H4 (cell line): ENCODE results near the gene SPAG9. TPM values are rescaled to one million over a fixed set of nuclear protein-coding genes. Genes with fewer than 3 reads are reported as not detected.

Experiments
- DNase-seq: peaks from one replicate; pipeline ENCODE4 v3.0.0-alpha.2; 2015; ENCODE audit warnings: low spot score
- total RNA-seq: library from RNA; depleted of rRNA; stranded (reverse); fragments of >200 nt; shearing (Covaris generic); gene quantifications from 2 replicates; pipeline ENCODE4 v1.2.3, GENCODE V29; 2014; rRNA removed

Gene SPAG9
- total RNA-seq: 35.1 and 39.8 TPM in 2 replicates

GRCh38 chr17:51120739-51121619 lies at the start of gene SPAG9:
SPAG9 (minus strand) TSS chr17:51120868; CDS start chr17:51120656, 212 bp downstream.
- peak; percentile 94 for DNase-seq

DNA sequence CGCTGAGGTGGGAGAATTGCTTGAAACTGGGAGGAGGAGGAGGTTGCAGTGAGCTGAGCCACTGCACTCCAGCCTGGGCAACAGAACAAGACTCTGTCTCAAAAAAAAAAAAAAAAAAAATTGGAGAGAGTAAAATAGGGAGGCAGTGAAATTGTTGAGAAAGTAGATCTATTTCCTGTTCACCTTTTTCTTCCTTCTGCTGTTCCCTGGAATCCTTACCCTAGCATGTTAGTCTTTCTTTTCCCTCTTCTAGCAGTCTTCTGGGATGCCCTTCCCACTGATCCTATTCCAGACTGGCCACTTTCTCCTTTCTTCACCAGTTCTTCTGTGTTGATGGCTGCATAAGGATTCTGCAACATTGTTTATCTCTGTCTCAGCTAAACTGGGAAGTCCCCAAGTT lies 48.7 kb upstream of the SPAG9 start:
- DNase-seq: no peak

GRCh38 chr17:51166987-51167931 lies 46.6 kb upstream of the SPAG9 start:
- peak; percentile 33 for DNase-seq

DNA sequence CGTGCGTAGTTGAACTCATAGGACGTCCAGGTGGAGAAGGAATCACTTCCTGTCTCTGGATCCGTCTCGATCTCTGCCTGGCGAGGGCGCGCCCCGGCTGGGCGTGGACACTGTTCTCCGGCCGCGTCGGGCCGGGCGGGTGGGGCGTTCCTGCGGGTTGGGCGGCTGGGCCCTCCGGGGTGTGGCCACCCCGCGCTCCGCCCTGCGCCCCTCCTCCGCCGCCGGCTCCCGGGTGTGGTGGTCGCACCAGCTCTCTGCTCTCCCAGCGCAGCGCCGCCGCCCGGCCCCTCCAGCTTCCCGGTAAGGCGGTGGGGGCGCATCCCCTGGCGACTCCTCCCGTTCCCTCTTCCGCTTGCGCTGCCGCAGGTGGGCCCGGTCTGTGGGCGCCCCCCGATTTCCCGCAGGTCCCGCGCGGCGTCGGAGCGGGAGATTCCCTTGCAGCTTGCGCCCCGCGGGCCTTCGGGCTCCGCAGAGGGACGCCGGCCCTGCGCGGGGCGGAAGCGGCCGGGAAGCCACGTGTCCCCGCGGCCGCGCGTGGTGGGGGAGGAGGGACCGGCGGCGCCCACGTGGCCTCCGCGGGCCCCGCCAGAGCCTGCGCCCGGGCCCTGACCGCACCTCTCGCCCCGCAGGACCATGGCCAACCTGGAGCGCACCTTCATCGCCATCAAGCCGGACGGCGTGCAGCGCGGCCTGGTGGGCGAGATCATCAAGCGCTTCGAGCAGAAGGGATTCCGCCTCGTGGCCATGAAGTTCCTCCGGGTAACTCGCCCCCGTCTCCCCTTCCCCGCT lies 45.7 kb upstream of the SPAG9 start, which contains the start of gene NME2:
Gene NME2, plus strand, starts transcription at position 214 of the 789 bp plus-strand sequence. Its CDS starts 420 bp downstream, at position 634.
- peak; percentile 85 for DNase-seq

- no peak for DNase-seq
Measured at GRCh38 chr17:51165680-51166197, 45.1 kb upstream of the SPAG9 start.

DNA sequence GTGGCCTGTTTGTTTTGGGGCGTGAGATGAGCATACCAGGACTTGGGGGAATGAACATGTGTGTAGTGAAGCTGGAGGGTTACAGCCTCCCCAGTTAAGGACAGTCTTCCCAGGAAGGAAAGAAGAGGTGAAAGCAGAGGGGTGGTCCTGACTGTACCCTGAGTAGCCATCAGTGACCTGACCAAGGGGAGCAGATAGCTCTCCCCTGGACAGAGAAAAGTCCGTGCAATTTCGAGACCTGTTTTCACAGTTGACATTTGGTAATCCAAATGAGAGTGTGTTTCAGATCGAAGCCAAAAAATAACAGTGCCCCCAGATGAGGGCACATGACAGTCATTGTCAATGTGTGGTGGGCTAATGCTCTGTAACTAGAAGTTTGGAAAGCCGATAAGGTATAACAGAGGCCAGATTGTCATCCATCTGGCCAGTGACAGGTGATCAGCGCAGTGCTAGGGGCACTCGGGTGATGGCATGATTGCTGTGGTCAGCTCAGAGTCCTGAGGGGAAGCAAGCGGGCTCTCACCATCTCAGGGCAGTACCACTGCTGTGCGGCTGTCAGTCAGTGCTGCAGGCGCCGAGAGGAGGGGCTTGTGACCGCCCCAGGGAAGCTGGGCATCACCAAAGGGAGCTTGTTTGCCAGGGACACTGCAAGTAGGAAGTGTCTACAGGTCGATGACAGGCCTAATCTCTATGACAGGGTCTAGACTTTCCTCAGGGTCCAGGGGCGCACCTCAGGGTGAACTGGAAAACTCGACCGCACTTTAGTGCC lies 44.4 kb upstream of the SPAG9 start:
- no peak for DNase-seq

DNA sequence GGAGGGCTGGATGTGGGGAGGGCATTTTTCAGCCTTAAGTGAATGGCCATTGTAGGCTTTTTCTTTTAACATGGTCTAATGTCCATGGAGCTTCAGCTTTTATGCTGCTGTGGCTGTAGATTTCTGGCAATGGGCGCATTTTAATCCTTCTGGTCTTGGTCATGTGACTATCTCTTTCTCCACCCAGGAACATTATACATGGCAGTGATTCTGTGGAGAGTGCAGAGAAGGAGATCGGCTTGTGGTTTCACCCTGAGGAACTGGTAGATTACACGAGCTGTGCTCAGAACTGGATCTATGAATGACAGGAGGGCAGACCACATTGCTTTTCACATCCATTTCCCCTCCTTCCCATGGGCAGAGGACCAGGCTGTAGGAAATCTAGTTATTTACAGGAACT lies 40.9 kb upstream of the SPAG9 start:
- DNase-seq: no peak

DNA sequence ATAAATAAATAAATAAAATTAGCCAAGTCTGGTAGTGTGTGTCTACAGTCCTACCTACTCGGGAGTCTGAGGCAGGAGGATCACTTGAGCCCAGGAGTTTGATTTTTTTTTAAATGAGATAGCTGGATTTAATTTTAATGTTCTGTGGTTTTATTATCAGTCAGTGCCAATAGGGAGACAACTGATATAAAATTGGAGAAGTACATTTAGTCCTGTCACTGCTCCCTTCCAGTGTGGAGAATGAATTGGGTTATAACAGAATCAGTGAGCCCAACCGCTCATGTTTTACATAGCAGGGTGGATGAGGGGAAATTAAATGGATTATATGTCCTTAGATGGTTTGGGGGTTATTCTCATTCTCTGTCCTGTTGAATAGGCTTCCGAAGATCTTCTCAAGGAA lies 38.9 kb upstream of the SPAG9 start:
- no peak for DNase-seq

GRCh38 chr17:51155416-51155815 lies 34.7 kb upstream of the SPAG9 start:
- no peak for DNase-seq

- DNase-seq: no peak
Measured at GRCh38 chr17:51154176-51154575, 33.5 kb upstream of the SPAG9 start.

GRCh38 chr17:51153210-51154072 lies 32.8 kb upstream of the SPAG9 start, which contains the start of gene NME1:
NME1 (plus strand) TSS chr17:51153559; CDS start chr17:51155655, 2,096 bp downstream.
- DNase-seq: peak; percentile 99

- no peak for DNase-seq
Measured at GRCh38 chr17:51152766-51153209, 32.1 kb upstream of the SPAG9 start.

DNA sequence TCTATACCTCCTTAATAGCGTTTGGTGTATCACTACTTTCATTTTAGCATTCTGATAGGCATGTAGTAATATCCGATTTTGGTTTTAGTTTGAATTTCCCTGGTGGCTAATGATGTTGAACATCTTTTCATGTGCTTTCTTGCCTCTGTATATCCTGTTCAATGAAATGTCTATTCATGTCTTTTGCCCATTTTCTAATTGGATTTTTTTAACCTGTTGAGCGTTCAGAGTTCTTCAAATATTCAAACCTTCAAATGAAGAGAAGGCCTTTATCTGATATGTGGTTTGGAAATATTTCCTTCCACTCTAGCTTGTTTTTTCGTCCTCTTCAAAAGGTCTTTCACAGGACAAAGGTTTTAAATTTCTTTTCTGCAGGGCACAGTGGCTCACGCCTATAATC lies 30.3 kb upstream of the SPAG9 start:
- DNase-seq: no peak

DNA sequence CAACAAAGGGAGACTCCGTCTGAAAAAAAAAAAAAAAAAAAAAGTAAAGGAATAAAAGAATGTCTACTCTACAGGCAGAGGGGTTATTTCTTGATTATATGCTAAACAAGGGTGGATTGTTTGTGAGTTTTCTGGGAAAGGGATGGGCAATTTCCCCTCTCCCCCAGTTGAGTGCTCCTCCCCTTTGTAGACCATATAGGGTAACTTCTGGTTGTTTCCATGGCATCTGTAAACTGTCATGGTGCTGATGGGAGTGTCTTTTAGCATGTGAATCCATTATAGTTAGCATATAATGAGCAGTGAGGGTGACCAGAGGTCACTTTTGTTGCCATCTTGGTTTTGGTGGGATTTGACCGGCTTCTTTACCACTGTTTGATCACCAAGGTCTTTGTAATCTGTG lies 28.5 kb upstream of the SPAG9 start:
- DNase-seq: no peak

- DNase-seq: no peak
Measured at GRCh38 chr17:51147650-51148049, 27.0 kb upstream of the SPAG9 start.

DNA sequence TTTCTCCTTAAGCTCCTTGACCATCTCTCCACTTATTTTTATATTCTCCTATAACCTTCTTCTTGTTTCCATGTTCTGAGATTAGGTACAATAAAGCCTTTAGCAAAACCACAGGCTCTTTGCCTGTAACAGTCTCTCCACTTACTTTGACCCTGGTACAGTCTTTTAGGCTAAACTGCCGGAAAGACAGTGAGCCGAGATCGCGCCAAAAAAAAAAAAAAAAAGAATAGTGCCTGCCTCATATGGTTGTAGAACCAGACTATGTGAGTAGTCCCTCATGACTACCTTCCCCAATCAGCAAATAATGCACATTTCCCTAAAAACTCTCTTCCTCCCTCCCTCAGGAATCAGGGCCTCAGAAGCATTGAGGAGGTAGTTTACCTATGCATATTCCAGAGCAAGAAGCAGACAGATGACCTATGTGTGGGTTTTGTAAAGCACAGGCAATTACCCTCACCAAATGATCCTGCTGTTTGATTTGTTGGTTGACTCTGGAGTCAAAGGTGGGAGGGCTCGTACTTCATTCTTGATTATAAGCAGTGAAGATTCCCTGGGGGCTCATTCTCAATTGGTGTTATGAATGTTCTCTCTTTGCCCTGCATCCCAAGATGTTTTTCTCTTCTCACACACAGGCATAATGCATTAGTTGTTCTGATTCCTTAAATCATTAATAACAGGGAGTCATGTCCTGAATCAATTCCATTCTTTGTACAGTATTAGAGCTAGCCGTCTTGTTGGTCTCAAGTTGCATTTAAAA lies 23.8 kb upstream of the SPAG9 start:
- no peak for DNase-seq

GRCh38 chr17:51142597-51142996 lies 21.9 kb upstream of the SPAG9 start:
- DNase-seq: no peak

DNA sequence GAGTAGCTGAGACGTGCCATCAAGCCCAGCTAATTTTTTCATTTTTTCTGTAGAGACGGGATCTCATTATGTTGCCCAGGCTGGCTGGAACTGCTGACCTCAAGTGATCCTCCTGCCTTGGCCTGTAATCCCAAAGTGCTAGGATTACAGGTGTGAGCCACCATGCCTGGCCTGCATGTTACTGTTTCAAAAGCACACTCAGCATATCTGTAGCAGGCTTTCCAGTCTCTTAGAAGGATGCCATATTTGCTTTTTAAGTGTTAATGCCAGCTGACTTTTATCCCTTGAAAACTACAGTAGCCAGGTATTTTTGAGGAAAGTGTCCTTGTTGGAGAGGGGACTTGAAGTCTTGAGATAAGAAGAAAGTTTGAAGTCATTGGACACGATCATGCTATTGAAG lies 15.3 kb upstream of the SPAG9 start:
- DNase-seq: no peak

DNA sequence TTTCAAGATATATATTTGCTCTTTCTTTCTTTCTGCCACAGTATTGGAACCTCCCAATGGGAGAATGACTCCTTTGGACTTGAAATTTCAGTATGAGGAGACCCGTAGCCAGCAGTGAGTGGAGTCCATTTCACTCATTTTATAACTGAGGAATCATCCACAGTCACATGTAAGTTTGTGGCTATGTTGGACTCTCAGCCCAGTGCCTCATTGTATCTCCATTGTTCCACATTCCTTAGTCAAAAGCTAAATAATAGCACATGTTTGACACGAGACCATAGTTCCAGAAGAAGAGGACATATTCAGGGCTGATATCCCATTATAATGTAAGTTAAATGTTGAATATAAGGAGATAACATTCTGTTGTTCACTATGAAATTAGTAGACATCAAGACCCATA lies 12.7 kb upstream of the SPAG9 start:
- DNase-seq: no peak
